Stimulated activated CD4-positive, alpha-beta T cell treated with anti-CD3 and anti-CD28 coated beads, TNF-alpha, amount 100 ng/mL, for 1 hour (primary cell): ENCODE measurements around the gene MMP10.

Experiments used
- DNase-seq, 3 donors: peaks; one replicate each; pipeline ENCODE4 v3.0.0-alpha.2; 2020; ENCODE audit warnings: low read depth in 3 of 3, low spot score in 1 of 3

MMP10 gene

DNA sequence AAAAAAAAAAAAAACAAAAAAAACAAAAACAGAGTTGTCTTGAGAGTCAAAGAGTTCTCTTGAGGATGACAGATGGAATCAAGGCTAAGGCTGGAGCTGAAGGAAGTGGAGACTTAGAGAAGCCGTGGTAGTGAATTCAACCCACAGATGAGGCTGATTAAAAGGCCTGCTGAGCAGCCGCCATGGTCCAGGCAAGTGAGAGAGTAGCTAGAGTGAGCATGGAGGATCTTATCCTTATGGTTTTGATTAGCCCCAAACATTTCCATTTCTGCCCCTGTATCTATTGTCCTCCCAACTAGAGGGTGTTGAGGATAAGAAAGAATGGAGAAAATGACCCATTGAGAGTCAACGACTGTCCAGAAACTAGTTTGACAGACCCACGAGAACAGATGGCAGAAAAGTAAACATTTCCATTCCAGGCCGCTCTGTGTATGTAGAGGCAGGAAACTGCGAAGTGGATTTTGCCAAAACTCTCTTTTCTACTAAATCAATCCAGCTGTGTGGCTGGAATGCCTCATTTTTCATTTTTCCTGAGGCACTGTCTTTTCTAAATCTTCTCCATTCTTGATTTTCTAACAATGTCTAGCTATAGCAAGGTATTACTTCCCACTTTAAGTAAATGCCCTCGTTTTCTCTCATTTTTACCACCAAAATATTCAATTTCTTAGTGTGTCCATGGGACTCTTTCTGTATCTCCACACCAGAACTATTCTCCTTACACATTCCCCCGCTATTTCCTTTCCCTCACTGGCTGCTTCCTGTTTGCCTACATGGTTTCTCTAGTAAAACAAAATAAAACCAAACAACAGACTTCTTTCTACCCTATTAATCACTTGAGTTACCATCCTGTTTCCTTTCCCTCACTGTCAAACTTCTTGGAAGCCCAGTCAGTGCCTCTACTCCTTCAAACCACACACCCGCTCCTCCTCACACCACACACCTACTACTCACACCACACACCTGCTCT, 50.3 kb downstream of the MMP10 start:
- no peak for DNase-seq

DNA sequence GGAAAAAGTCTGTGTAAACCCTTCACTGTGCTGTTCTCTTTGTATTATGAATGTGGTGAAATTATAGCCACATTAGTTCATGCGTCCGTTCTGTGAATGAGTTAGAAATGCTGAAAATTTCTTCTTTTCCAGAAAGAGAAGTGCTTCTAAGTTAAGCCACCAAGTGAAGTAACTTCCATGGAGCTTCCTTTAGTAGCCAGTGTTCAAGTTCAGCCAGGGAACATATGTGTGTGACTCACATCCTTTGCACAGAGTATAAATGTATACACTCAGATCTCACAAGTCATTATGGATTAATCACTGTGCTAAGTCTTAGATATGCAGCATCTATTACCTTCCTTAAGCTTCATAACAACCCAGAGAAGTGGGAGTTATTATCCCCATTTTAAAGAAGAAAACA, 52.5 kb downstream of the MMP10 start:
- DNase-seq = no peak

DNA sequence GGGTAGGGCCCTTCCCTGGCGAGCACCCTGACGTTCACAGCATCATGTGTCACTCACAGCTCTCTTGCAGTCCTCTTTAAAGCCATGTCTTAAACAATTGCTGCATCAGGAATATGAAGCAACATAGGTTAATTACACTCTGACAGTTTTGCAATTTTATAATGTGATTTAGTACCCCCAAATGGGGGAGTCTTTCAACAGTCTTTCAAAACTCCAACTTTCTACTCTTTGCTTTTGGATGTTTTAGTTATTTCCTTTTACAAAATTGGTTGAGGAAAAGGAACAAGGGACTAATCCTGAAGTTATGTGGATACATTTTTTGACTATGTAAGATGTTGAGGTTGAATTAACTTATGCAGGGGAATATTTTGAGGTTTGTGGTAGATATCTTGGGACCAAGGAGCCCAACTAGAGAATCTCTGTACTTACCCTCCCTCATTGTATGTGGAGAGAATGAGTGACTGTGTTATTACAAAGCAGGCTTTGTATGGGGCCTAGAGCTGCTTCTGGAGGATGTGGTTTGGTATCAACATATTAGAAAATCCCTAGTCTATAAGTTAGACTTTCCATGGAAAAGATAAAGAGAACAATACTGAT, 55.4 kb downstream of the MMP10 start, which contains the start of gene MMP8:
Gene MMP8 (minus strand): TSS at position 51 of the 597 bp plus-strand sequence. CDS start 99 bp downstream, outside the sequence.
- DNase-seq = no peak

DNA sequence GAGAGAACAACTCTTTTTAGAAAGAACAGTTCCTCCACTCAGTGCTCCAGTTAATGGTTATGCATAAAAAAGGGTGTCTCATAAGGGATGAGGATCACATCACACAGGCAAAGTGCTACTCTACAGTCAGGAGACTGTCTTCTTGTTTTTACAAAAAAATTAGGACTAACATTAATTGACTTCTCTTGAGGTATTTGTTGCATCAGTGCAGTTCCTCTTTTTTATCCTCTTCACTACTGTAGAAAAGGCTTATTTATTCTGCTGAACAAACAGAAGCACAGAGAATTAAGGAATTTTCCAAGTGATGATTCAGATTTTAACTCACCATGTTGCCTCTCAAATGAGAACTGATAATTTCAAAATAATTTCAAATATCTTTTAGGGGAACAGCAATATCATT, 57.6 kb downstream of the MMP10 start:
- DNase-seq = no peak
